NCI-H748 treated with DMSO at 0.1 percent for 48 hours (cell line): Measurements from ENCODE around the gene ADAM12.

Experiments used
- DNase-seq: peaks from one replicate; lab custom pipeline; 2025; lab: John Stamatoyannopoulos, UW

ADAM12 gene

GRCh38 chr10:126140746-126141273 lies 247.5 kb downstream of the ADAM12 start:
- DNase-seq: no peak

- no peak for DNase-seq
Observed at GRCh38 chr10:126137562-126138221, 250.6 kb downstream of the ADAM12 start.

GRCh38 chr10:126135941-126136595 lies 252.2 kb downstream of the ADAM12 start:
- DNase-seq: no peak

- DNase-seq: no peak
Observed at GRCh38 chr10:126135177-126135576, 253.1 kb downstream of the ADAM12 start.

GRCh38 chr10:126133906-126134656 lies 254.2 kb downstream of the ADAM12 start:
- no peak for DNase-seq

- DNase-seq: no peak
Observed at GRCh38 chr10:126133082-126133620, 255.1 kb downstream of the ADAM12 start.

GRCh38 chr10:126131341-126131740 lies 256.9 kb downstream of the ADAM12 start:
- DNase-seq: no peak

- no peak for DNase-seq
Observed at GRCh38 chr10:126130271-126130710, 258.0 kb downstream of the ADAM12 start.

GRCh38 chr10:126129026-126129425 lies 259.3 kb downstream of the ADAM12 start:
- DNase-seq: no peak

GRCh38 chr10:126128581-126128980 lies 259.7 kb downstream of the ADAM12 start:
- DNase-seq: no peak

GRCh38 chr10:126127481-126128029 lies 260.7 kb downstream of the ADAM12 start:
- DNase-seq: no peak

- no peak for DNase-seq
Observed at GRCh38 chr10:126126866-126127265, 261.4 kb downstream of the ADAM12 start.

GRCh38 chr10:126126023-126126422 lies 262.3 kb downstream of the ADAM12 start:
- no peak for DNase-seq

- no peak for DNase-seq
Observed at GRCh38 chr10:126124668-126125349, 263.5 kb downstream of the ADAM12 start.

GRCh38 chr10:126124046-126124445 lies 264.2 kb downstream of the ADAM12 start:
- DNase-seq: no peak

GRCh38 chr10:126123466-126123865 lies 264.8 kb downstream of the ADAM12 start:
- no peak for DNase-seq

GRCh38 chr10:126122881-126123280 lies 265.4 kb downstream of the ADAM12 start:
- DNase-seq: no peak

GRCh38 chr10:126119599-126119998 lies 268.7 kb downstream of the ADAM12 start:
- DNase-seq: no peak

- no peak for DNase-seq
Observed at GRCh38 chr10:126118476-126118875, 269.8 kb downstream of the ADAM12 start.

- DNase-seq: no peak
Observed at GRCh38 chr10:126117196-126117595, 271.1 kb downstream of the ADAM12 start.

GRCh38 chr10:126115886-126116285 lies 272.4 kb downstream of the ADAM12 start:
- no peak for DNase-seq
